NK-92 (cell line): ENCODE results near the gene EML1.

Experiments used
- DNase-seq: peaks from one replicate; lab custom pipeline; 2025; ENCODE audit not compliant: unreplicated experiment; lab: John Stamatoyannopoulos, UW

EML1 gene

GRCh38 chr14:99958380-99958779 lies 165.2 kb downstream of the EML1 start:
- no peak for DNase-seq

GRCh38 chr14:99961826-99962518 lies 168.8 kb downstream of the EML1 start:
- no peak for DNase-seq

GRCh38 chr14:99964979-99965378 lies 171.8 kb downstream of the EML1 start:
- no peak for DNase-seq

- DNase-seq: no peak
Observed at GRCh38 chr14:99966037-99966835, 173.0 kb downstream of the EML1 start.

GRCh38 chr14:99966912-99967311 lies 173.7 kb downstream of the EML1 start:
- DNase-seq: no peak

GRCh38 chr14:99968191-99968920 lies 175.1 kb downstream of the EML1 start:
- no peak for DNase-seq

GRCh38 chr14:99968941-99969340 lies 175.7 kb downstream of the EML1 start:
- no peak for DNase-seq

- DNase-seq: no peak
Observed at GRCh38 chr14:99969673-99970322, 176.6 kb downstream of the EML1 start.

- no peak for DNase-seq
Observed at GRCh38 chr14:99971087-99971940, 178.1 kb downstream of the EML1 start.

GRCh38 chr14:99971941-99972747 lies 178.9 kb downstream of the EML1 start:
- DNase-seq: no peak

GRCh38 chr14:99972748-99973466 lies 179.7 kb downstream of the EML1 start:
- no peak for DNase-seq

- DNase-seq: no peak
Observed at GRCh38 chr14:99975190-99975589, 182.0 kb downstream of the EML1 start.

- DNase-seq: no peak
Observed at GRCh38 chr14:99976021-99976420, 182.8 kb downstream of the EML1 start.

- DNase-seq: no peak
Observed at GRCh38 chr14:99976681-99977080, 183.5 kb downstream of the EML1 start.

GRCh38 chr14:99980299-99980698 lies 187.1 kb downstream of the EML1 start:
- DNase-seq: no peak

GRCh38 chr14:99981806-99982205 lies 188.6 kb downstream of the EML1 start:
- DNase-seq: no peak

GRCh38 chr14:99982537-99983250 lies 189.5 kb downstream of the EML1 start:
- DNase-seq: no peak
